K562 (cell line): ENCODE data around the gene OSBP2. TPM values are rescaled to one million over a fixed set of nuclear protein-coding genes. Genes with fewer than 3 reads are reported as not detected.

Source experiments
- ATAC-seq: fragments of 200-7000 bp; cut with Tn5 transposase; 3 replicates; pipeline ENCODE4 v1.9.1; 2020; ENCODE audit warnings: moderate library complexity
- BruUV-seq: library from RNA; stranded (reverse); fragments of 400-500 nt; replicated peaks from 2 replicates; lab custom pipeline; 2021; lab: Mats Ljungman, UMichigan
- CTCF ChIA-PET: fragments of 300-600 bp; formaldehyde crosslinking; extraction: SDS; loops from one replicate; lab custom pipeline; 2021; ENCODE audit warnings: low intra/inter-chr PET ratio; lab: Yijun Ruan, JAX
- POLR2A ChIA-PET: fragments of 300-600, 350-650 bp; sonication (Branson Sonifier 250); formaldehyde crosslinking; extraction: SDS; loops from one replicate; lab custom pipeline; 2021; ENCODE audit warnings: antibody characterized with exemption, inconsistent platforms; lab: Yijun Ruan, JAX
- DNase-seq, 4 experiments: peaks; one replicate each; pipeline versions ENCODE4 v3.0.0 to v3.0.0-alpha.2; 2011 to 2018; ENCODE audit warnings: low spot score in 3 of 4, mixed read lengths in 3 of 4; ENCODE audit errors: extremely low read depth in 1 of 4
- FAIRE-seq: peaks from 2 replicates; lab custom pipeline; 2011; peaks lifted over from hg19 to GRCh38; lab: Jason Lieb, UNC
- H2AFZ ChIP-seq: 2 replicates; pipeline ENCODE4 v1.6.0; 2011; ENCODE audit warnings: low read depth, low read length, control low read depth, inconsistent platforms
- H3K27ac ChIP-seq: fragments of 200-600 bp; 3 replicates; pipeline ENCODE4 v1.8.0; 2011; ENCODE audit warnings: low read depth, mild to moderate bottlenecking, control low read depth, inconsistent platforms, low read length, moderate library complexity, mixed read lengths; ENCODE audit errors: extremely low read depth
- H3K27me3 ChIP-seq, 2 experiments: fragments of 300-600 bp in 1 of 2; 2 replicates in 1 of 2; 3 replicates in 1 of 2; pipeline versions ENCODE4 v1.6.0 to v1.8.0; 2011; ENCODE audit warnings: inconsistent platforms in 2 of 2, low read length in 2 of 2, mild to moderate bottlenecking in 1 of 2, mixed read lengths in 1 of 2, moderate library complexity in 1 of 2; ENCODE audit not compliant: control insufficient read depth in 2 of 2, insufficient read depth in 2 of 2
- H3K36me3 ChIP-seq: fragments of 300-600 bp; 3 replicates; pipeline ENCODE4 v1.8.0; 2011; ENCODE audit warnings: mild to moderate bottlenecking, low read length, inconsistent platforms; ENCODE audit not compliant: control insufficient read depth, insufficient read depth
- H3K4me1 ChIP-seq, 2 experiments: fragments of 200-600 bp in 1 of 2; replicated peaks in 1 of 2; 2 replicates in 1 of 2; 3 replicates in 1 of 2; pipeline versions ENCODE4 v1.5.1 to v1.8.0; 2011; ENCODE audit warnings: inconsistent platforms in 2 of 2, low read length in 2 of 2, mild to moderate bottlenecking in 1 of 2, mixed read lengths in 1 of 2, moderate library complexity in 1 of 2; ENCODE audit not compliant: control insufficient read depth in 2 of 2, insufficient read depth in 2 of 2
- H3K4me2 ChIP-seq: 2 replicates; pipeline ENCODE4 v1.6.1; 2011; ENCODE audit warnings: low read length, control low read depth, inconsistent platforms, mixed read lengths; ENCODE audit not compliant: insufficient read depth
- H3K4me3 ChIP-seq: fragments of 200-600 bp; sonication (generic), shearing (Covaris generic); 2 replicates; pipeline ENCODE4 v1.5.1; 2016; ENCODE audit warnings: control low read depth, inconsistent platforms
- H3K79me2 ChIP-seq: fragments of 200-600 bp; 3 replicates; pipeline ENCODE4 v1.8.0; 2011; ENCODE audit warnings: low read length, inconsistent platforms; ENCODE audit not compliant: control insufficient read depth, insufficient read depth
- H3K9ac ChIP-seq, 2 experiments: 2 replicates each; pipeline versions ENCODE4 v1.6.0 to v1.6.1; 2011; ENCODE audit warnings: low read depth in 2 of 2, low read length in 2 of 2, control low read depth in 1 of 2, inconsistent platforms in 1 of 2, mild to moderate bottlenecking in 1 of 2, mixed read lengths in 1 of 2; ENCODE audit not compliant: insufficient read depth in 1 of 2
- H3K9me1 ChIP-seq: one replicate; pipeline ENCODE4 v1.6.0; 2011; ENCODE audit warnings: inconsistent platforms, mild to moderate bottlenecking, low read length, moderate library complexity; ENCODE audit not compliant: control insufficient read depth, insufficient read depth
- H3K9me3 ChIP-seq: replicated peaks from 2 replicates; pipeline ENCODE4 v1.5.1; 2011; ENCODE audit warnings: low read depth, low read length, inconsistent platforms; ENCODE audit not compliant: control insufficient read depth, insufficient read depth
- H4K20me1 ChIP-seq: replicated peaks from 2 replicates; pipeline ENCODE4 v1.6.1; 2011; ENCODE audit warnings: low read length, inconsistent platforms, mixed read lengths; ENCODE audit not compliant: control insufficient read depth, insufficient read depth
- HNRNPLL ChIP-seq: fragments of 200-400 bp; formaldehyde crosslinking; IDR thresholded peaks from 2 replicates; pipeline ENCODE4 v1.6.1; 2017; ENCODE audit warnings: low read length, low read depth, mild to moderate bottlenecking; ENCODE audit not compliant: poor library complexity, severe bottlenecking
- MCM3 ChIP-seq: fragments of 450-650 bp; IDR thresholded peaks from 2 replicates; pipeline ENCODE4 v1.6.1; 2016
- NFXL1 ChIP-seq: fragments of 450-650 bp; formaldehyde crosslinking; IDR thresholded peaks from 2 replicates; pipeline ENCODE4 v1.4.0; 2021; ENCODE audit warnings: mild to moderate bottlenecking
- WGBS: fragments of 100-300 bp; shearing (Covaris generic); methylation state at CpG from one replicate; pipeline ENCODE4 v1.1.6; 2016; ENCODE audit warnings: low coverage, mixed read lengths; ENCODE audit not compliant: insufficient coverage; ENCODE audit errors: missing lambda C conversion rate; 5-methylcytosine and 5-hydroxymethylcytosine counted together
- in situ Hi-C: fragments of 300-500 bp; cut with MboI; formaldehyde crosslinking; loops from 4 replicates; pipeline ENCODE4 v1.15.0; 2018; ENCODE audit warnings: inconsistent platforms, mixed read lengths
- intact Hi-C: fragments of 100-400 bp; cut with micrococcal nuclease; formaldehyde crosslinking; loops from 2 replicates; pipeline ENCODE4 v1.14.2; 2022
- polyA plus RNA-seq, 8 experiments: library from polyadenylated mRNA; depleted of rRNA in 4 of 8; stranded (reverse) in 5 of 8; unstranded in 3 of 8; fragments of >200 nt; fragmentation: Nextera tagmentation in 2 of 8; fragmentation: Illumina TruSeq in 1 of 8; extraction: Ambion mirVana in 2 of 8; extraction: Trizol in 1 of 8; gene quantifications; 2 replicates each; pipeline versions ENCODE4 v1.2.1 to v1.2.3, GENCODE V29; 2011 to 2014; ENCODE audit warnings: inconsistent platforms in 1 of 8, missing spikeins in 1 of 8
- total RNA-seq, 7 experiments: library from RNA; depleted of rRNA in 6 of 7; stranded (reverse); fragments of >200 nt in 6 of 7; fragmentation: Illumina TruSeq in 2 of 7; extraction: Trizol in 2 of 7; gene quantifications; 2 replicates each; pipeline versions ENCODE4 v1.2.1 to v1.2.3, GENCODE V29; 2011 to 2021; ENCODE audit warnings: low replicate concordance in 1 of 7
- TF ChIP-seq, protein P1 (sequence below): fragments of 200-800 bp; sonication (Bioruptor generic); IDR thresholded peaks from 2 replicates; pipeline ENCODE4 v1.6.1; 2017; ENCODE audit warnings: missing genetic modification characterization, missing compliant biosample characterization
- TF ChIP-seq, protein P2 (sequence below): fragments of 450-650 bp; IDR thresholded peaks from 2 replicates; pipeline ENCODE4 v1.6.1; 2017; ENCODE audit warnings: antibody characterized with exemption, mild to moderate bottlenecking

Gene OSBP2
- total and polyA plus RNA-seq, 9 of the 15 experiments (the other 6 are each of a cell fraction or from before 2014, with no cell fraction given), result 0.52 to 29.5 (median 21.6) TPM

DNA sequence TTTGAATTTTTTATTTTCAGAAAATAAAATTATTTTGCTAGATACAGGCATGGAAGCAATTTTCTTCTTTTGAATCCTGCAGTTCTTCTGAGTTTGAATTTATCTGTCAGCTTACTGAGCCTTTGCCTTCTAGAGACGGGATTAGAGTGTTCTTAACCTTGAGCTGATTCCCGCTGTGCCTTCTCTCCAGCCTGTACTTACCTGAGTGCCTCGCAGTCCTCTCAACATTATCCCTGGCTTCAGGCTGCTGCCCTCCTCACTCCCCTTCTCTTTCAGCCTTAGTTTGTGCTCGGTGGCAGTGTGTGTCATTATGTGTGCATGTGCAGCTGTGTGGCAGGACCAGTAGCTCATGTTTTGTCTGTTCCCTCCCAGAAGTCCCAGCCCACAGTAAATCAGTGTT, 24.3 kb downstream of the OSBP2 start:
- Histone ChIP-seq H3K27ac (no peak overlapping the region), H3K4me3 (no peak overlapping the region), H3K4me2 (no peak overlapping the region), H3K9me1 (no peaks in the 10 kb centered on the region), H3K79me2 (no peaks in the 10 kb centered on the region), H3K9ac (no peak overlapping the region), H2AFZ (no peak overlapping the region), H4K20me1 (no peaks in the 10 kb centered on the region), H3K27me3 (no peaks in the 10 kb centered on the region), H3K4me1 (peaks cover 0 to 11% of the 10 kb centered on the region in 2 experiments; a peak in 4 of 5 replicates), H3K9me3 (no peaks in the 10 kb centered on the region), H3K36me3 (no peaks in the 10 kb centered on the region)
- in situ Hi-C loops (no loop called here), intact Hi-C loops (no loop called here)
- BruUV-seq, result no TSS peak
- ChIA-PET POLR2A (interaction anchor here (1.6 kb wide), 1 partner anchor 28 kb away, joined by 3 read pairs; no protein-coding TSS in a partner anchor), CTCF (no interaction called here)
- FAIRE-seq (no peak), ATAC-seq (no peak), DNase-seq (no peak)
- 32% methylated on average over 4 of the region's 4 CpGs for WGBS
- TF ChIP-seq NFXL1 (CRISPR knock-in tag) (no peak), MCM3 (no peak), HNRNPLL (no peak)
- TF ChIP-seq, protein P1, sequence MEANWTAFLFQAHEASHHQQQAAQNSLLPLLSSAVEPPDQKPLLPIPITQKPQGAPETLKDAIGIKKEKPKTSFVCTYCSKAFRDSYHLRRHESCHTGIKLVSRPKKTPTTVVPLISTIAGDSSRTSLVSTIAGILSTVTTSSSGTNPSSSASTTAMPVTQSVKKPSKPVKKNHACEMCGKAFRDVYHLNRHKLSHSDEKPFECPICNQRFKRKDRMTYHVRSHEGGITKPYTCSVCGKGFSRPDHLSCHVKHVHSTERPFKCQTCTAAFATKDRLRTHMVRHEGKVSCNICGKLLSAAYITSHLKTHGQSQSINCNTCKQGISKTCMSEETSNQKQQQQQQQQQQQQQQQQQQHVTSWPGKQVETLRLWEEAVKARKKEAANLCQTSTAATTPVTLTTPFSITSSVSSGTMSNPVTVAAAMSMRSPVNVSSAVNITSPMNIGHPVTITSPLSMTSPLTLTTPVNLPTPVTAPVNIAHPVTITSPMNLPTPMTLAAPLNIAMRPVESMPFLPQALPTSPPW (CRISPR knock-in tag), result no peak
- TF ChIP-seq, protein P2, sequence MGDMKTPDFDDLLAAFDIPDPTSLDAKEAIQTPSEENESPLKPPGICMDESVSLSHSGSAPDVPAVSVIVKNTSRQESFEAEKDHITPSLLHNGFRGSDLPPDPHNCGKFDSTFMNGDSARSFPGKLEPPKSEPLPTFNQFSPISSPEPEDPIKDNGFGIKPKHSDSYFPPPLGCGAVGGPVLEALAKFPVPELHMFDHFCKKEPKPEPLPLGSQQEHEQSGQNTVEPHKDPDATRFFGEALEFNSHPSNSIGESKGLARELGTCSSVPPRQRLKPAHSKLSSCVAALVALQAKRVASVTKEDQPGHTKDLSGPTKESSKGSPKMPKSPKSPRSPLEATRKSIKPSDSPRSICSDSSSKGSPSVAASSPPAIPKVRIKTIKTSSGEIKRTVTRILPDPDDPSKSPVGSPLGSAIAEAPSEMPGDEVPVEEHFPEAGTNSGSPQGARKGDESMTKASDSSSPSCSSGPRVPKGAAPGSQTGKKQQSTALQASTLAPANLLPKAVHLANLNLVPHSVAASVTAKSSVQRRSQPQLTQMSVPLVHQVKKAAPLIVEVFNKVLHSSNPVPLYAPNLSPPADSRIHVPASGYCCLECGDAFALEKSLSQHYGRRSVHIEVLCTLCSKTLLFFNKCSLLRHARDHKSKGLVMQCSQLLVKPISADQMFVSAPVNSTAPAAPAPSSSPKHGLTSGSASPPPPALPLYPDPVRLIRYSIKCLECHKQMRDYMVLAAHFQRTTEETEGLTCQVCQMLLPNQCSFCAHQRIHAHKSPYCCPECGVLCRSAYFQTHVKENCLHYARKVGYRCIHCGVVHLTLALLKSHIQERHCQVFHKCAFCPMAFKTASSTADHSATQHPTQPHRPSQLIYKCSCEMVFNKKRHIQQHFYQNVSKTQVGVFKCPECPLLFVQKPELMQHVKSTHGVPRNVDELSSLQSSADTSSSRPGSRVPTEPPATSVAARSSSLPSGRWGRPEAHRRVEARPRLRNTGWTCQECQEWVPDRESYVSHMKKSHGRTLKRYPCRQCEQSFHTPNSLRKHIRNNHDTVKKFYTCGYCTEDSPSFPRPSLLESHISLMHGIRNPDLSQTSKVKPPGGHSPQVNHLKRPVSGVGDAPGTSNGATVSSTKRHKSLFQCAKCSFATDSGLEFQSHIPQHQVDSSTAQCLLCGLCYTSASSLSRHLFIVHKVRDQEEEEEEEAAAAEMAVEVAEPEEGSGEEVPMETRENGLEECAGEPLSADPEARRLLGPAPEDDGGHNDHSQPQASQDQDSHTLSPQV, result no peak
